ENCODE data around the gene NAALADL2.

DNA sequence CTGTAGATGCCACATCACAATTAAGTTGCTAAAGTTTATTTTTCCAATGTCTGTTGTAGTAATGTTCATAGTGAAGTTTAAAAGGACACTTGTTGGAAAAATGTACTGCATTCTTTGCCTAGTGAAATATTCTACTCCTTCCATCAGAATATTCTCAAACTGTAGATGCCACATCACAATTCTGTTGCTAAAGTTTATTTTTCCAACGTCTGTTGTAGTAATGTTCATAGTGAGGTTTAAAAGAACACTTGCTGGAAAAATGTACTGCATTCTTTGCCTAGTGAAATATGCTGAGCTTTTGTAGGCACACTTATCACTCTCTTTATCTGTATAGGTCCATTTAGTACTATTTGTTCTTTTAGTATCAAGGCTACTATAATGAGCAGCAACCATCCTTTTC lies 836.1 kb downstream of the NAALADL2 start:
- TF ChIP-seq POLR2A (IDR thresholded peaks at IDR 0.05), result no peak
- TF ChIP-seq, protein P1, sequence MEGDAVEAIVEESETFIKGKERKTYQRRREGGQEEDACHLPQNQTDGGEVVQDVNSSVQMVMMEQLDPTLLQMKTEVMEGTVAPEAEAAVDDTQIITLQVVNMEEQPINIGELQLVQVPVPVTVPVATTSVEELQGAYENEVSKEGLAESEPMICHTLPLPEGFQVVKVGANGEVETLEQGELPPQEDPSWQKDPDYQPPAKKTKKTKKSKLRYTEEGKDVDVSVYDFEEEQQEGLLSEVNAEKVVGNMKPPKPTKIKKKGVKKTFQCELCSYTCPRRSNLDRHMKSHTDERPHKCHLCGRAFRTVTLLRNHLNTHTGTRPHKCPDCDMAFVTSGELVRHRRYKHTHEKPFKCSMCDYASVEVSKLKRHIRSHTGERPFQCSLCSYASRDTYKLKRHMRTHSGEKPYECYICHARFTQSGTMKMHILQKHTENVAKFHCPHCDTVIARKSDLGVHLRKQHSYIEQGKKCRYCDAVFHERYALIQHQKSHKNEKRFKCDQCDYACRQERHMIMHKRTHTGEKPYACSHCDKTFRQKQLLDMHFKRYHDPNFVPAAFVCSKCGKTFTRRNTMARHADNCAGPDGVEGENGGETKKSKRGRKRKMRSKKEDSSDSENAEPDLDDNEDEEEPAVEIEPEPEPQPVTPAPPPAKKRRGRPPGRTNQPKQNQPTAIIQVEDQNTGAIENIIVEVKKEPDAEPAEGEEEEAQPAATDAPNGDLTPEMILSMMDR (IDR thresholded peaks at IDR 0.05), result no peak

Measured in uterus (tissue), 2 donors.